Mucosa of descending colon (tissue), 3 donors: Measurements from ENCODE around the gene GET3. TPM values are rescaled to one million over a fixed set of nuclear protein-coding genes. Genes with fewer than 3 reads are reported as not detected.

Experiments used
- ATAC-seq: fragments of 200-7000 bp; cut with Tn5 transposase; one replicate; pipeline ENCODE4 v1.9.1; 2020; ENCODE audit warnings: mild to moderate bottlenecking, moderate library complexity
- DNase-seq, 3 donors: peaks; one replicate each; pipeline ENCODE4 v3.0.0-alpha.2; 2020
- H3K36me3 ChIP-seq: fragments of 200-600 bp; one replicate; pipeline ENCODE4 v1.8.0; 2021; ENCODE audit warnings: low read depth, mild to moderate bottlenecking
- H3K4me1 ChIP-seq: fragments of 200-600 bp; one replicate; pipeline ENCODE4 v1.8.0; 2021; ENCODE audit warnings: low read depth, mild to moderate bottlenecking
- H3K4me3 ChIP-seq: fragments of 200-600 bp; one replicate; pipeline ENCODE4 v1.8.0; 2021; ENCODE audit warnings: mild to moderate bottlenecking
- H3K9me3 ChIP-seq: fragments of 200-600 bp; one replicate; pipeline ENCODE4 v1.8.0; 2021; ENCODE audit warnings: mild to moderate bottlenecking
- CTCF ChIP-seq: fragments of 200-600 bp; IDR thresholded peaks from one replicate; pipeline ENCODE4 v1.8.0; 2022; ENCODE audit warnings: antibody characterized with exemption, mild to moderate bottlenecking
- intact Hi-C, 2 donors: fragments of 100-400 bp; cut with DNase I in 1 of 2; cut with micrococcal nuclease in 1 of 2; formaldehyde crosslinking; loops; one replicate each; pipeline versions ENCODE4 v1.11.0 to v1.11.1; 2022; cut with DNase I, micrococcal nuclease
- total RNA-seq, 3 donors: library from RNA; stranded (reverse); fragmentation: NEBNext Ultra II Directional in 2 of 3; extraction: Animal tissue kit (Norgen Biotek cat#: 25700) in 2 of 3; gene quantifications; one replicate each; pipeline versions ENCODE4 v1.2.1 to v1.2.4, GENCODE V29; 2021 to 2023
- donor health status: DM: no; HTN: no; CAD: no; lungs with moderate emphysema.
- donor health status: DM: no; HTN: no; CAD: no.
- donor health status: DM: no; HTN: yes; CAD: no.

Gene GET3
- total RNA-seq, 3 donors from 2014 or later: 44.8 to 70.5 (median 50.0) TPM

GRCh38 chr19:12790628-12791344 lies 53.5 kb downstream of the GET3 start:
- Histone ChIP-seq H3K4me3 (peak overlapping the region; percentile 83), H3K36me3 (no peaks in the 10 kb centered on the region), H3K9me3 (no peaks in the 10 kb centered on the region), H3K4me1 (peaks cover 46% of the 10 kb centered on the region)
- ATAC-seq (no peak), DNase-seq (peak; percentile 46 to 55 (median 47))
- intact Hi-C loops: no loop called here
- no peak for TF ChIP-seq CTCF

- ATAC-seq: peak; percentile 52
- intact Hi-C loops: no loop called here
- peak; percentile 98 to 99 (median 99) for DNase-seq
- TF ChIP-seq CTCF: no peak
- peaks cover 46% of the 10 kb centered on the region for H3K4me1 ChIP-seq
- peak within 1 kb of the TSS; percentile 83 for H3K4me3 ChIP-seq
- no peaks in the 10 kb centered on the region for H3K9me3 ChIP-seq
- no peaks in the 10 kb centered on the region for H3K36me3 ChIP-seq
Measured at GRCh38 chr19:12791345-12792050, 54.2 kb downstream of the GET3 start, which contains the start of gene JUNB. Gene JUNB, plus strand, starts transcription at chr19:12791486. Its CDS starts 286 bp downstream, at chr19:12791772.

GRCh38 chr19:12792051-12792852 lies 55.0 kb downstream of the GET3 start:
- intact Hi-C loops: no loop called here
- DNase-seq (peak; percentile 79 to 92 (median 86)), ATAC-seq (no peak)
- Histone ChIP-seq H3K9me3 (no peaks in the 10 kb centered on the region), H3K36me3 (no peaks in the 10 kb centered on the region), H3K4me3 (peak overlapping the region; percentile 83), H3K4me1 (peaks cover 42% of the 10 kb centered on the region)
- TF ChIP-seq CTCF: no peak

GRCh38 chr19:12792853-12793289 lies 55.6 kb downstream of the GET3 start:
- H3K9me3 ChIP-seq: no peaks in the 10 kb centered on the region
- peaks cover 35% of the 10 kb centered on the region for H3K4me1 ChIP-seq
- no peak for ATAC-seq
- H3K36me3 ChIP-seq: no peaks in the 10 kb centered on the region
- peak; percentile 57 to 67 (median 59) for DNase-seq
- no peak for TF ChIP-seq CTCF
- H3K4me3 ChIP-seq: peak overlapping the region; percentile 83
- intact Hi-C loops: no loop called here
